ENCODE data around the gene IQCK. TPM values are rescaled to one million over a fixed set of nuclear protein-coding genes. Genes with fewer than 3 reads are reported as not detected.
A peak's percentile ranks its signal among the peaks of the same experiment; 100 is the strongest.

Gene IQCK
- total RNA-seq, 2 donors from 2014 or later, result 17.5 to 18.1 TPM

GRCh38 chr16:19760356-19761060 is 42.4 kb downstream of the IQCK start:
- TF ChIP-seq, protein P1, sequence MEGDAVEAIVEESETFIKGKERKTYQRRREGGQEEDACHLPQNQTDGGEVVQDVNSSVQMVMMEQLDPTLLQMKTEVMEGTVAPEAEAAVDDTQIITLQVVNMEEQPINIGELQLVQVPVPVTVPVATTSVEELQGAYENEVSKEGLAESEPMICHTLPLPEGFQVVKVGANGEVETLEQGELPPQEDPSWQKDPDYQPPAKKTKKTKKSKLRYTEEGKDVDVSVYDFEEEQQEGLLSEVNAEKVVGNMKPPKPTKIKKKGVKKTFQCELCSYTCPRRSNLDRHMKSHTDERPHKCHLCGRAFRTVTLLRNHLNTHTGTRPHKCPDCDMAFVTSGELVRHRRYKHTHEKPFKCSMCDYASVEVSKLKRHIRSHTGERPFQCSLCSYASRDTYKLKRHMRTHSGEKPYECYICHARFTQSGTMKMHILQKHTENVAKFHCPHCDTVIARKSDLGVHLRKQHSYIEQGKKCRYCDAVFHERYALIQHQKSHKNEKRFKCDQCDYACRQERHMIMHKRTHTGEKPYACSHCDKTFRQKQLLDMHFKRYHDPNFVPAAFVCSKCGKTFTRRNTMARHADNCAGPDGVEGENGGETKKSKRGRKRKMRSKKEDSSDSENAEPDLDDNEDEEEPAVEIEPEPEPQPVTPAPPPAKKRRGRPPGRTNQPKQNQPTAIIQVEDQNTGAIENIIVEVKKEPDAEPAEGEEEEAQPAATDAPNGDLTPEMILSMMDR (IDR thresholded peaks at IDR 0.05), result no peak
- no peak overlapping the region for H3K4me3 ChIP-seq
- H3K27me3 ChIP-seq (replicated peaks; ENCODE audit: insufficient read depth), result no peaks in the 10 kb centered on the region
- ATAC-seq (ENCODE audit: insufficient number of reproducible peaks, low FRiP score, low read depth) (no peak), DNase-seq (ENCODE audit: low spot score) (no peak)
- H3K4me1 ChIP-seq (ENCODE audit: control insufficient read depth in 1 of 2, low read depth in 2 of 2), result peaks cover 0 to 2% of the 10 kb centered on the region in 2 donors
- no peak overlapping the region for H3K27ac ChIP-seq
- no peaks in the 10 kb centered on the region for H3K9me3 ChIP-seq
- H3K36me3 ChIP-seq, result no peaks in the 10 kb centered on the region

- TF ChIP-seq, protein P1 (IDR thresholded peaks at IDR 0.05), result no peak
- no peak overlapping the region for H3K27ac ChIP-seq
- ATAC-seq (ENCODE audit: insufficient number of reproducible peaks, low FRiP score, low read depth), result peak; percentile 26
Observed at GRCh38 chr16:19765860-19766553, 47.9 kb downstream of the IQCK start.

DNA sequence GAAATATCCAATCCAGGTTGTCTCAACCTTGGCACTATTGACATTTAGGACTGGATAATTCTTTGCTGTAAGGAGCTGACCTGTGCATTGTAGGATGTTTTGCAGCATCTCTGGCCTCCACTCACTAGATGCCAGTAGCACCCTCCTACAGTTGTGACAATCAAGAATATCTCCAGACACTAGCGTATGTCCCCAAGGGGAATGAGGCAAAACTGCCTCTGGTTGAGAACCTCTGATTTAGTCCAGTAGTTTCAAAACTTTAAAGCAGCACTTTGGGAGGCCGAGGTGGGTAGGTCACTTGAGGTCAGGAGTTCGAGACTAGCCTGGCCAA is 48.4 kb downstream of the IQCK start:
- ATAC-seq (ENCODE audit: insufficient number of reproducible peaks, low FRiP score, low read depth), result peak; percentile 28
- no peaks in the 10 kb centered on the region for H3K9me3 ChIP-seq
- TF ChIP-seq, protein P1 (IDR thresholded peaks at IDR 0.05), result no peak

More at GRCh38 chr16:19765860-19766553, 47.9 kb downstream of the IQCK start:
- Histone ChIP-seq H3K4me3 (no peak overlapping the region), H3K27me3 (replicated peaks; ENCODE audit: insufficient read depth) (no peaks in the 10 kb centered on the region), H3K9me3 (no peaks in the 10 kb centered on the region), H3K4me1 (ENCODE audit: control insufficient read depth in 1 of 2, low read depth in 2 of 2) (peaks cover 2 to 11% of the 10 kb centered on the region in 2 donors), H3K36me3 (no peaks in the 10 kb centered on the region)
- no peak for DNase-seq (ENCODE audit: low spot score)

GRCh38 chr16:19766988-19767387 is 48.9 kb downstream of the IQCK start:
- Histone ChIP-seq H3K36me3 (no peaks in the 10 kb centered on the region), H3K9me3 (no peaks in the 10 kb centered on the region), H3K27ac (no peak overlapping the region), H3K27me3 (replicated peaks; ENCODE audit: insufficient read depth) (no peaks in the 10 kb centered on the region), H3K4me3 (no peak overlapping the region), H3K4me1 (ENCODE audit: control insufficient read depth in 1 of 2, low read depth in 2 of 2) (peaks cover 2 to 11% of the 10 kb centered on the region in 2 donors)
- DNase-seq (ENCODE audit: low spot score) (no peak), ATAC-seq (ENCODE audit: insufficient number of reproducible peaks, low FRiP score, low read depth) (no peak)
- TF ChIP-seq, protein P1 (IDR thresholded peaks at IDR 0.05), result no peak

More for the DNA sequence above, 48.4 kb downstream of the IQCK start:
- Histone ChIP-seq H3K27ac (no peak overlapping the region), H3K27me3 (replicated peaks; ENCODE audit: insufficient read depth) (no peaks in the 10 kb centered on the region), H3K4me1 (ENCODE audit: control insufficient read depth in 1 of 2, low read depth in 2 of 2) (peaks cover 2 to 11% of the 10 kb centered on the region in 2 donors), H3K4me3 (no peak overlapping the region), H3K36me3 (no peaks in the 10 kb centered on the region)
- no peak for DNase-seq (ENCODE audit: low spot score)

DNA sequence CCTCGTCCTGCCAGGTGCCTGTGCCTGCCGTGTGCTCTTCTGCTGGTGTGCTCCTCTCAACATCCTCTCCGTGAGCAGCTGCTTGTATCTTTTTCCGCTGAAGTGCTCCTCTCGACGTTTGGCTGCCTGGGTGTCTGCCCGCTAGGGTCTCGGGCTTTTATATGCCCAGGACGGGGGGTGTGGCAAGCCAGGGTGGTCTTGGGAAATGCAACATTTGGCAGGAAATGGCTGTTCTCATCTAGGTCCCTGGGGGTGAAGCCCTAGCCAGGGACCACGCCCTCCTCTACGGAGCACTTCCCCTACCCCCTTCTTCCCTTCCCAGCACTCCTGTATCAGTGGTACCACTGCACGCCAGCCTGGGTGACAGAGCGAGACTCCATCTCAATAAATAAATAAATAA is 49.4 kb downstream of the IQCK start:
- H3K27me3 ChIP-seq (replicated peaks; ENCODE audit: insufficient read depth), result no peaks in the 10 kb centered on the region
- TF ChIP-seq, protein P1 (IDR thresholded peaks at IDR 0.05), result no peak
- DNase-seq (ENCODE audit: low spot score) (no peak), ATAC-seq (ENCODE audit: insufficient number of reproducible peaks, low FRiP score, low read depth) (no peak)
- H3K36me3 ChIP-seq, result no peaks in the 10 kb centered on the region
- no peaks in the 10 kb centered on the region for H3K9me3 ChIP-seq
- no peak overlapping the region for H3K4me3 ChIP-seq
- peaks cover 2 to 11% of the 10 kb centered on the region in 2 donors for H3K4me1 ChIP-seq (ENCODE audit: control insufficient read depth in 1 of 2, low read depth in 2 of 2)
- H3K27ac ChIP-seq, result no peak overlapping the region
